Breast epithelium (tissue), 3 donors: ENCODE results near the gene EFL1.

Experiments
- CTCF ChIP-seq, 3 donors: fragments of 450-650 bp; IDR thresholded peaks; one replicate each; pipeline ENCODE4 v1.5.1; 2016 to 2017; ENCODE audit warnings: antibody characterized with exemption in 3 of 3, mild to moderate bottlenecking in 3 of 3, moderate library complexity in 3 of 3
- POLR2AphosphoS5 ChIP-seq, 3 donors: sonication (generic); formaldehyde crosslinking; IDR thresholded peaks; one replicate each; pipeline ENCODE4 v1.6.1; 2017; ENCODE audit warnings: antibody characterized with exemption in 3 of 3

GRCh38 chr15:82298032-82298431 is 35.5 kb upstream of the EFL1 start:
- TF ChIP-seq CTCF (IDR thresholded peaks at IDR 0.05) (no peak), POLR2AphosphoS5 (IDR thresholded peaks at IDR 0.05) (no peak)
